22Rv1 (cell line): Measurements from ENCODE around the gene ROR1.

Experiments used
- CTCF ChIP-seq: fragments of 450-650 bp; IDR thresholded peaks from 2 replicates; pipeline ENCODE4 v1.5.1; 2017; ENCODE audit warnings: mild to moderate bottlenecking
- ZFX ChIP-seq: fragments of 450-650 bp; IDR thresholded peaks from 2 replicates; pipeline ENCODE4 v1.6.1; 2017; ENCODE audit warnings: antibody characterized with exemption, borderline replicate concordance

DNA sequence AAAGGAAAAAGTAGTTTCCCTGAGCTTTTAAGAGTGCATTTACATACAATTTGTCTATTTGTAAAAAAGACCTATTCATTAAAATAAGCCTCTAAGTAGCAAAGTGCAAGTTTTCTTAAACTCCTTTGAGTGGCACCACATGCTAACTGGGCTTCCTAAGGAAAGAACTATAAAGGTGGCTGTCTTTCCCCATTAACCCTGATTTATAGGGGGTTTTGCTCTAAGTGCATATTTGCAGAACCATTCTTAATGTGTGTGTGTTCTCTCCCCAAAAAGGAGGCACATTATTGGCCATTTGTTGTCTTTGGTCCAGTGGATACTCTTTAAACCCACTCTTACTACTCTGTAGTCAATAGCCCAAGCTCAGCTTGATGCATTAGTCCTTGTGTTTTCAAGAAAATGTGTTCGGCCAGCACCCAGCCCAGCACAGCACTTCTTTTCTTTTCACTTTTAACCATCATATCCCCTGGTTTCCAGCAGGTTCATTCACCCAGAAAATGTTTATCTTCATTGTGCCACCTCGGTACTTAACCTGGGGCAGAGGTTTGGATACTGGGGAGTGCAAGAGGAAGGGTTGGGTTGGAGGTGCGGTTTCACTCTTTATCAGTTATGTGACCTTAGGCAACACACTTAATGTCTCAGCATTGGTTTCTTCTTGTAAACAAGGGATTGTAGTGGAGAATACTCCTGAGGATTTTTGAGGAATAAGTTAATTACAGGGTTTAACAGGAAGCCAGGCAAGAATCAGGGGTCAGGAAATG, 267.7 kb downstream of the ROR1 start:
- TF ChIP-seq ZFX (no peak), CTCF (no peak)
